GDM1 (cell line): ENCODE measurements around the gene ABCB8.
"Not testable (repeated sequence)": the region's sequence is repeated elsewhere in the genome, so short reads cannot be mapped to it uniquely, and the experiment has no call there.

Experiments
- DNase-seq: peaks from one replicate; lab custom pipeline; 2025; lab: John Stamatoyannopoulos, UW

The ABCB8 gene

GRCh38 chr7:150998341-150998740, 29.9 kb upstream of the ABCB8 start:
- no peak for DNase-seq

GRCh38 chr7:150999001-150999400, 29.2 kb upstream of the ABCB8 start:
- no peak for DNase-seq

- DNase-seq: no peak
Observed at GRCh38 chr7:150999497-151000230, 28.6 kb upstream of the ABCB8 start.

- DNase-seq: no peak
Observed at GRCh38 chr7:151000897-151001495, 27.3 kb upstream of the ABCB8 start.

GRCh38 chr7:151001546-151001945, 26.7 kb upstream of the ABCB8 start:
- DNase-seq: no peak

- no peak for DNase-seq
Observed at GRCh38 chr7:151003572-151003971, 24.7 kb upstream of the ABCB8 start.

GRCh38 chr7:151005566-151005965, 22.7 kb upstream of the ABCB8 start:
- no peak for DNase-seq

GRCh38 chr7:151006590-151007300, 21.5 kb upstream of the ABCB8 start:
- no peak for DNase-seq

GRCh38 chr7:151007469-151007898, 20.8 kb upstream of the ABCB8 start:
- no peak for DNase-seq

- DNase-seq: no peak
Observed at GRCh38 chr7:151008143-151008510, 20.1 kb upstream of the ABCB8 start.

- no peak for DNase-seq
Observed at GRCh38 chr7:151008511-151009323, 19.5 kb upstream of the ABCB8 start.

- no peak for DNase-seq
Observed at GRCh38 chr7:151009327-151010036, 18.8 kb upstream of the ABCB8 start.

GRCh38 chr7:151010037-151010306, 18.3 kb upstream of the ABCB8 start:
- DNase-seq: no peak

- DNase-seq: peak; percentile 25
Observed at GRCh38 chr7:151010307-151011096, 17.7 kb upstream of the ABCB8 start.

GRCh38 chr7:151011097-151011409, 17.2 kb upstream of the ABCB8 start:
- no peak for DNase-seq

GRCh38 chr7:151011616-151012015, 16.6 kb upstream of the ABCB8 start:
- DNase-seq: not testable (repeated sequence)

- DNase-seq: no peak
Observed at GRCh38 chr7:151012031-151012692, 16.1 kb upstream of the ABCB8 start.

- no peak for DNase-seq
Observed at GRCh38 chr7:151012911-151013347, 15.3 kb upstream of the ABCB8 start.

- DNase-seq: no peak
Observed at GRCh38 chr7:151013356-151013732, 14.9 kb upstream of the ABCB8 start.

- no peak for DNase-seq
Observed at GRCh38 chr7:151013733-151014497, 14.3 kb upstream of the ABCB8 start.
